Frontal cortex (tissue), 4 donors: ENCODE data around the gene COBL. TPM values are rescaled to one million over a fixed set of nuclear protein-coding genes. Genes with fewer than 3 reads are reported as not detected.

Experiments used
- DNase-seq, 2 donors: peaks; one replicate each; pipeline ENCODE4 v3.0.0; 2012; ENCODE audit warnings: low spot score in 2 of 2
- FAIRE-seq: peaks from 2 replicates; lab custom pipeline; 2012; peaks lifted over from hg19 to GRCh38; lab: Jason Lieb, UNC
- total RNA-seq: library from RNA; depleted of rRNA; stranded (reverse); fragments of >200 nt; gene quantifications from one replicate; pipeline ENCODE4 v1.2.3, GENCODE V29; 2014
- donor health status: control.
- donor health status: control.
- donor health status: control.

COBL gene
- total RNA-seq, 1 donor from 2014 or later = 2.4 TPM

DNA sequence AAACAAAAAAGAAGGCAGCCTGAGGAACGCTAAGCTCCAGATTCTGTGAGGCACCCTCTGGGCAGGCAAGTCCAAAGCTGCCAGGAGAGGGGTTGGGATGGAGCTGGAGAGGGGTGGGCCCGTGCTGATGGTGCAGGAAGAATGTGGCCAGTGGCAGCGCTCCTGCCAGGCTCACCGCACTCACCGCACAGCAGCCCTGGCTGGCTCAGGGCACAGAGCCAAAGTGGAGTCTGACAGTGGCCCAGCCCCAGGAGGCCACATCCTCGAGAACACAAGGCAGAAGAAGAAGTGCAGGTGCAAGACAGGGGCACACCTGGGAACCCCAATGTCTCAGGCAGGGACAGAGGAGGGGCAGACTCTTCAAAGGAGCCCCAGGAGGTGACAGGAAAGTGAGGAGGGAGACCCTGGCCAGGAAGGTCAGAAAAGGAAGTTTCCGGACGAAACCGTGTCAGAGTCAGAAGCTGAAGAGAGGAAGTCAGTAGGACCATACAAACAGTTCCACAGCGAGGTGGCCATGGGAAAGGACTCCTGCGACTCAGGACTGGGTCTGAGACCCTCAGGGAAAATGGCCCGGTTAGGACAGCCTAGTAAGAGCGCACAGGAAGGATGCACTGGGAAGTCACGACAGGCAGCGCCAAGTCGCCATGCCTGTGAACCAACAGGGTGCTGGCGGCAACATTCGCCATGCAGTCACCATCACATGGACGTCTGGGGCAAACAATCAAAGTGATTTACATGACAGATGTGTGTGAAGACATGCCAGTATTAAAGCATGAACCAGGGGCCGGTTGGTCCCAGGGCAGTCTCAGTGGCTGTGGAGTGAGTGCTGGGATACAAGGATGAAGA, 54.4 kb downstream of the COBL start:
- DNase-seq (no peak), FAIRE-seq (no peak)

DNA sequence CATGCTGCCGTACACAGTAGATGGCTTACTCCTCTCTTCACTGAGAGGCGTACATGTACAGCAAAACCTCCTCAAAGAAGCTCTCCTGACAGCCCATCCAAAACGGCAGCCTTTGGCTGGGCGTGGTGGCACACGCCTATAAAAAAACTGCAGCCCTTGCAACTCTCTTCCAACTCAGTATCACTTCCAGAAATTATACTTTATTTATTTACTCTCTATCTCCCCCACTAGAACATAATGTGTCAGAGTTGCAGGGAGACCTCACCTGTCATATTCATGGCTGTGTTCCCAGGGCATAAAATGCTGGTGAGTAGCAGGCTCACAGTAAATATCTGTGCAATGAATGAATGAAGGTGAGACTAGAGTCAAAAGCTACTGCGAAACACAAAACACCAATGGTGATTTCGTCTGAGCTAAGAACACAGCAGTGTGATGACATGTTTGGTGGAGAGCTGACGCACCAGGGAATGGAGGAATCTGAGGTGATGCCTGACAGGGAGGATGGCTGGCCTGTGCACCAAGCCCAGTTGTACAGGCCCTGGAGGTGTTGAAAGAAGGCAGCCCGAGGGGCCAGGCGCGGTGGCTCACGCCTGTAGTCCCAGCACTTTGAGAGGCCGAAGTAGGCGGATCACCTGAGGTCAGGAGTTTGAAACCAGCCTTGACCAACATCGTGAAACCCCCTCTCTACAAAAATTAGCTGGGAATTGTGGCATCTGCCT, 55.3 kb downstream of the COBL start:
- DNase-seq (no peak), FAIRE-seq (no peak)

DNA sequence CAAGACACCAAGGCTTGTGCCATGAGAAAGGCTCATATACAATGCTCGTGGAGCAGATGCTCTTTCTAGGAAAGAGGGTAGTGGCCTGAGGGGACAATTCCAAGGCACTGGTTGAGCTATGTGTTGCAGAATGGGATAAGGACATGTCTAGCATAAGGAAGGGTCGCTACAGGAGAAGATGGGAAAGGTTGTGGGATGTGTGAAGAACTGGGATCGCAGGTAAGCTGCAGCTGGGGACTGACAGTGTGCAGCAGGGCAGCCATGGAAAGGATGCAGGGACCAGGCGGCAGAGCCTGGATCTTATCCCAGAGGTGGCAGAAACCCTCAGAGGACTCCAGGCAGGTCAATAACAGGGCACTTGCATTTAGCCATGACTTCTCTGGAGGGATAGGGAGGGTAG, 56.1 kb downstream of the COBL start:
- no peak for DNase-seq
- no peak for FAIRE-seq

DNA sequence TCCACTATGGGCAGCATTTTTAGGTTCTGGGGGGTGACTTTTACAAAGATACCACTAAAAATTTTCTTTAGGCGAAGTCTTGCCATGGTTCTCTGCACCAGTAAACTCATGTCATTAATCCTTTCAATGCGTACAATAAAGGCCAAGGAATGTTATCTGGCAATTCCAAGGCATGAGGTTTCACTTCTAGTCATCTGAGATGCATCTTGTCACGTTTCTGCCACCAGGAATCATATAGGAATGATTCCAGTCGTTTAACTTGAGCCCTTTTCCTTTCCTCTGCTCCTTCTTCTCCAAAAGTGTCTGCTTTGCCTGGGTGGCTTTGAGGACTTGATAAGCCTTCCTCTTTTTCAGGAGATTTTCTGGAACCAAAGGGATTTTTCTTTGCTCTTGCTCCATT, 56.8 kb downstream of the COBL start:
- DNase-seq (no peak), FAIRE-seq (no peak)

- DNase-seq = no peak
- FAIRE-seq = no peak
Observed at GRCh38 chr7:51256916-51257315, 59.7 kb downstream of the COBL start.

- FAIRE-seq = no peak
Observed at GRCh38 chr7:51256209-51256781, 60.3 kb downstream of the COBL start.

DNA sequence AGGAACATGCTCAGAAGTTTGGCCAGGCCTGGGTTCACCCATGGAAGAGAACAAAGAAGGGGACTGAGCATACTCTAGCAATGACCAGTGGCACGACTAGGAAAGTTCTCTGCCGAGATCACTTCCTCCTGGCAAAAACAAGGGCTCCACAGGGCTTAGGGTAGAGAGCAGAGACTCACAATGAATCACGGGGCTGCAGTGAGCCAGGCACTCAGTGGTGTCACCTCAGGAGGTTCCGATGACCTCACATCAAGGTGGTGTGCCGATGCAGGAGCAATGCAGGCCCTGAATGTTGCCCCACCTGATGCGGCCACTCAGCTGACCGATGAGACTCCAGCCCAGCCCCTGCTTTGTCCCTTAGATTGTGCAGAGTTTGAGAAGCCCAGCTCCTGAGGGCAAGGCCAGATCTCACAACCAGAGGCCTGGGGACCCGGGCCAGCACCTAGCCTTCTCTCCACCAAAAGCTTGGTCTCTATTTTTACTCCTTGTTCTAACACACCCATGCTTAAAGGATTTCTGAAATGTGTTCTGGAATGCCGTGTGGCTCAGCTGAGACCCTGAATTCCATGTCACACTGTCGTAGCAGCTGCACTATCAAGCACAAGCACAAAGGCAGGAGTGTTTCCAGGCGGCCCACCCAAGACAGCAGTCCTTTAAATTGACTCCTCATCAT, 60.9 kb downstream of the COBL start:
- DNase-seq (no peak), FAIRE-seq (no peak)

More at GRCh38 chr7:51256209-51256781, 60.3 kb downstream of the COBL start:
- DNase-seq = peak in 1 of 2 donors; percentile 46

DNA sequence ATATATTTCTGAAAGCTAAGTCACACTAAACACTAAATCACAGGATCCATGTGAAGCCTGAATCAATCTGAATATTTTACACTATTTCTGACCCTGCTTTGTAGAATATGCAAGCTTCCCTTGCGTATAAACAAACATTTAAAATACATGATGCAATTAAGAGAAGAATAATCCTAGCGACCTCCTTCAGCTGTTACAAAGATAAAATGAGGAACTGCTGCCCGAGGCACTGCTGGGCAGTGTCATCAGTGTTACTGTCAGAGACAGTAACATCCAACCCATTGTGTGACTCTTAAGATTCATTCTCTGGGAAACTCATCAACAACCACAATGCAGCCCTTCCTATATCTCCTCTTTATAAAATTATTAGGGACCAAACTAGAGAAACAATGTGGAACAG, 61.6 kb downstream of the COBL start:
- no peak for FAIRE-seq
- no peak for DNase-seq

- no peak for FAIRE-seq
- no peak for DNase-seq
Observed at GRCh38 chr7:51253157-51253556, 63.5 kb downstream of the COBL start.

- FAIRE-seq (no peak), DNase-seq (no peak)
Observed at GRCh38 chr7:51251290-51251689, 65.3 kb downstream of the COBL start.

DNA sequence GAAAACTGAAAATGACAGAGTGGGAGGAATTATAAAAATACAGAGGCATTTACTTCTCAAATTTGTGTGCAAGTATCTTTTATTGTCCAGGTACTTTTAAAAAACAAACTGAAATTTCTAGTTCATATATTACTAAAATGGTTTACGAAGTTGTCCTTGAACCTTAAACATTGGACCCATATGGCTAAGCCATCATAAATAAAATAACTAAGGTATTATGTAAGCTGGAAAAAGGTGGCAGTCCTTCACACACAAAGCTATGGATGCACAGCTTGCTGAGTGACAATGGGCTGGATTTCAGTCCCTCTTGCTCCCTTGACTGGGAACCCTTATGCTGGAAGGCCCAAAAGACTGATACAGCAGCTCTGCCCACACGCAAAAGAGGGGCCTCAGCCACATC, 66.1 kb downstream of the COBL start:
- DNase-seq = no peak
- FAIRE-seq = no peak

DNA sequence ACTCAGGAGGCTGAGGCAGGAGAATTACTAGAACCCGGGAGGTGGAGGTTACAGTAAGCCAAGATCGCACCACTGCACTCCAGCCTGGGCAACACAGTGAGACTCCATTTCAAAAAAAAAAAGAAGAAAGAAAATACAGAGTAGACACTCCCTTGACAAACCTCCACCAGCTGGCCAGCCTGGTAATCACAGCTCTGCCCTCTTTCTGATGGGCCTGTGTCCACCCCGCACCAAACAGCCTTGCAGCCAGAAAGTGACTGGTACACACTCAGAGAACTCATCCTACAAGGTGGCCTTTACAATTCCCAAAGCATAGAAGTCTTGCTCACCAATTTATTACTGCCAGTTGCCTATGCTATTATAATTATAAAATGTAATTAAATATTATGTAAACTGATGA, 66.6 kb downstream of the COBL start:
- no peak for DNase-seq
- peak; percentile 77 for FAIRE-seq

DNA sequence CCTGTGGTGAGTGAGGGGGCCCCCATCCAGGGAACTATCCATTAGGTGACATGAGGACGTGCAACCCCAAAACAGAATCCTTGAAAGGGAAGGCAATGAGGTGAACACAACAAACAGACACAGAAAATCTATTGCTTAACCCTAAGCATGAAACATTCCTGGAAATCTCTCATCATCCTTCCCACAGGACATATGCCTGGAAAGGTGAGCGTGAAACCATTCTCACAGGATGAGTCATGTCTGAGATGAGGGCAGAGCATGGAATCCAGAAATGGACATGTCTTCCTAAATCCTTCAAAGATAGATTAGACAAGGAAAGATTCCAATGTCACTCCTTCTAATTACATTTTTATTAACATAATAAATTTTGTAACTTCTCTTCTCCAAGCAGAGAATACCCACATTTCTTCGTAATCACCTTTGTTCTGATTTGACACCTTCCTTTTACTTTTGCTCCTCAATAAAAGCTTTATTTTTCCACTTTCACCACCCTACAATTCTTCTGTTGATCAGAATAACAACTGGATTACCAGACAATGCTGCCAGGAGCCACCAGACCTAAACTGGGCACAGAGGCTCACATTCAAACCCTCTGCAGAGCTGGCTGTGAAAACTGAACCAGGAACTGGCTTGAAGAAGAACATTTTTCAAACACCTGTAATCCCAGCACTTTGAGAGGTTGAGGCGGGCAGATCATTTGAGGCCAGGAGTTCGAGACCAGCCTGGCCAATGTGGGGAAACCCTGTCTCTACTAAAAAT, 67.2 kb downstream of the COBL start:
- no peak for FAIRE-seq
- DNase-seq = no peak

DNA sequence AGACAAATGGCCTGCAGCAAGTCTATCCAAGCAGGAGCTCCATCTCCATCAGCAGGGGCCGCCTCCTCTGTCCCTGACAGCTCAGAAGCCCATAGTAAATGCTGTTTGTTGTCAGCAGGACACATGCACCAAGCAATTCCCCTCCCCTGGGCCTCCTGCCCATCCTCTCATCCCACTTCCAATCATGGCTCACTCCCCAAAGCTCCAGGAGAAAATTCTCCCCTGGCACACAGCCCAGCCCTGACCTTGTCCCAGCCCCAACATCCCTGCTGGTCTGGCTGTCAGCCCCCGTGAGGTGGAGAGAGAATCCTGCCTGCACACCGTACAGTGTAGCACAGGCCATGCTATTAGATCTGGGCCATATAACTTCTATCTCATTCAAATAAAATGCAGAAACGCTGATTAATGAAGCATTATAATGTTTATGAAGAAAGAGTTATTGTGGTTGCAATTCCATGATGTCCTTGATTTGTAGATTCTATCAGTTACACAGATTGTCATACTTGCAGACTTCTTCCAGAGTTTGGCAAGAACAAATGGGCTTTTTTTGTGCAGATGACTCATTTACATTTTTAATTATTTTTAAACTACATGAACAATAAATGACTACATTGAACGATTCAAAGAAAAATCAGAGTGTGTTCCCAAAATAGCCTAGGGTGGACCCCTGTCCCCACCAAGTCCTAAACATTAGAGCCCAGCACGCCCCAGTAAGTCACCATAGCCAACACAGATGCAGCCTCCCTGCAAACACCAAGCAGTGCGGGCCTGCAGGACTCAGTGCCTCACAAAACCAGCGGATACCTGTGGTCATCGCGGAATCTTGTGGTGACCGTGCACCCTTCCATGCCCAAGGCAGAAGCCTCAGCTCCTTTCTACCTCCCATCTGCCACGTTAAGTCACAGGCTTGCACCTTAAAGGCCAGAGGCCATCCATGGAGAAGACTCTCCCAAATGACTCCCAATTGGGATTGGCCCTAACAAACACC, 70.1 kb downstream of the COBL start:
- no peak for DNase-seq
- FAIRE-seq = no peak

DNA sequence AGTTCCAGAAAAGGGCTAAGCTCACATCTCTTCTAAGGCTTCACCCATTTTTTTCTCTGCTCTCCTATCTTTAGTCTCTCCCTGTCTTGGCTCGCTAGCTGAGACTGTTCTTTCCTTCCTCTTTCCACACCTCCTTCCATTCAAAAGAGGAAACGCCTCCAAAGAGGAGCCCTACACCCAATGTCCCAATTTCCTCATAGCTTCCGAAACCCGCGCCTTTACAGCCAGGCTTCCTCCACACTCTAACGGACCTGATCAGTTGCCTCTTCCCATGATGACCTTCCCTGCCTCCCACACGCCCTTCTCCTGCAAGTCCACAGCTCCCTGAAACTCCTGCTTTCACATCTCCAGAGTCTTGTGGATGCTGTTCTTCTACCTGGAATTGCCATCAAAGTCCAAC, 71.7 kb downstream of the COBL start:
- FAIRE-seq (no peak), DNase-seq (no peak)

GRCh38 chr7:51244053-51244452, 72.6 kb downstream of the COBL start:
- FAIRE-seq (no peak), DNase-seq (no peak)

- FAIRE-seq = no peak
- no peak for DNase-seq
Observed at GRCh38 chr7:51243631-51244030, 73.0 kb downstream of the COBL start.

- FAIRE-seq (no peak), DNase-seq (no peak)
Observed at GRCh38 chr7:51242881-51243518, 73.6 kb downstream of the COBL start.
